Prostate gland (tissue), 2 donors: ENCODE results near the gene ATP1A1.

Experiments
- POLR2A ChIP-seq: fragments of 450-650 bp; IDR thresholded peaks from one replicate; pipeline ENCODE4 v1.6.1; 2016; ENCODE audit warnings: antibody characterized with exemption, mild to moderate bottlenecking
- POLR2AphosphoS5 ChIP-seq: sonication (generic); formaldehyde crosslinking; IDR thresholded peaks from one replicate; pipeline ENCODE4 v1.6.1; 2017; ENCODE audit warnings: antibody characterized with exemption
- TF ChIP-seq, protein P1 (sequence below), 4 experiments: fragments of 200-600 bp in 2 of 4; fragments of 450-650 bp in 2 of 4; sonication (generic) in 2 of 4; IDR thresholded peaks; 1 replicate in 3 of 4; 2 replicates in 1 of 4; pipeline ENCODE4 v1.5.1; 2016 to 2019; ENCODE audit warnings: antibody characterized with exemption in 4 of 4, mild to moderate bottlenecking in 2 of 4, moderate library complexity in 2 of 4

DNA sequence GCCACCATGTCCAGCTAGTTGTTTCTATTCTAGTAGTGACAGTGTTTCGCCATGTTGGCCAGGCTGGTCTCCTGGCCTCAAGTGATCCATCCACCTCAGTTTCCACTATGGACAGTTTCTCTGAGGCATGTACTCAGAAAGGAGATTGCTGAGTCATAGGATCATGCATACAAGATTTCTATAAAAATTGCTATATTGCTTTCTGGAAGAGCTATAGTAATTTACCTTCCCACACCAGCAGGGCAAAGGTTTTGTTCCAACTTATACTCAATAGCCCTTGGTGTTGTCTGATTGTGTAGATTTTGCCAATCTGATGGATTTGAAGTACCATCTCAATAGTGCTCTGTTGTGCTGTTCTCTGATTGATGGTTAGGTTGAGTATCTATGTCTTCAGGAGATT, 15.6 kb upstream of the ATP1A1 start:
- TF ChIP-seq, protein P1, sequence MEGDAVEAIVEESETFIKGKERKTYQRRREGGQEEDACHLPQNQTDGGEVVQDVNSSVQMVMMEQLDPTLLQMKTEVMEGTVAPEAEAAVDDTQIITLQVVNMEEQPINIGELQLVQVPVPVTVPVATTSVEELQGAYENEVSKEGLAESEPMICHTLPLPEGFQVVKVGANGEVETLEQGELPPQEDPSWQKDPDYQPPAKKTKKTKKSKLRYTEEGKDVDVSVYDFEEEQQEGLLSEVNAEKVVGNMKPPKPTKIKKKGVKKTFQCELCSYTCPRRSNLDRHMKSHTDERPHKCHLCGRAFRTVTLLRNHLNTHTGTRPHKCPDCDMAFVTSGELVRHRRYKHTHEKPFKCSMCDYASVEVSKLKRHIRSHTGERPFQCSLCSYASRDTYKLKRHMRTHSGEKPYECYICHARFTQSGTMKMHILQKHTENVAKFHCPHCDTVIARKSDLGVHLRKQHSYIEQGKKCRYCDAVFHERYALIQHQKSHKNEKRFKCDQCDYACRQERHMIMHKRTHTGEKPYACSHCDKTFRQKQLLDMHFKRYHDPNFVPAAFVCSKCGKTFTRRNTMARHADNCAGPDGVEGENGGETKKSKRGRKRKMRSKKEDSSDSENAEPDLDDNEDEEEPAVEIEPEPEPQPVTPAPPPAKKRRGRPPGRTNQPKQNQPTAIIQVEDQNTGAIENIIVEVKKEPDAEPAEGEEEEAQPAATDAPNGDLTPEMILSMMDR (IDR thresholded peaks at IDR 0.05), result no peak
- TF ChIP-seq POLR2AphosphoS5 (no peak), POLR2A (no peak)
